Measurements from ENCODE around the gene AADACL3.
"Not testable (repeated sequence)": the region's sequence is repeated elsewhere in the genome, so short reads cannot be mapped to it uniquely, and the experiment has no call there.

The AADACL3 gene

GRCh38 chr1:12714710-12715475 lies 1.0 kb upstream of the AADACL3 start:
- no peak for FAIRE-seq

GRCh38 chr1:12717301-12717838 lies 1.5 kb downstream of the AADACL3 start:
- FAIRE-seq, result no peak

GRCh38 chr1:12722626-12723025 lies 6.7 kb downstream of the AADACL3 start:
- FAIRE-seq, result no peak

GRCh38 chr1:12728391-12728790 lies 12.5 kb downstream of the AADACL3 start:
- no peak for FAIRE-seq

- FAIRE-seq, result no peak
These were observed 14.2 kb downstream of the AADACL3 start for GRCh38 chr1:12730156-12730555.

GRCh38 chr1:12731084-12731483 lies 15.2 kb downstream of the AADACL3 start:
- not testable (repeated sequence) for FAIRE-seq

GRCh38 chr1:12734651-12735050 lies 18.7 kb downstream of the AADACL3 start:
- FAIRE-seq, result no peak

GRCh38 chr1:12738934-12739333 lies 23.0 kb downstream of the AADACL3 start:
- no peak for FAIRE-seq

GRCh38 chr1:12739613-12740012 lies 23.7 kb downstream of the AADACL3 start:
- no peak for FAIRE-seq

GRCh38 chr1:12741946-12742345 lies 26.0 kb downstream of the AADACL3 start:
- FAIRE-seq, result no peak

- FAIRE-seq, result no peak
These were observed 29.4 kb downstream of the AADACL3 start for GRCh38 chr1:12745126-12745991.

GRCh38 chr1:12745992-12746323 lies 30.0 kb downstream of the AADACL3 start, which contains the start of gene CFAP107:
TSS of gene CFAP107 (plus strand) at chr1:12746200. CDS start at chr1:12746431, 231 bp downstream.
- no peak for FAIRE-seq

GRCh38 chr1:12748778-12749355 lies 33.0 kb downstream of the AADACL3 start:
- FAIRE-seq, result no peak

GRCh38 chr1:12754738-12755137 lies 38.8 kb downstream of the AADACL3 start:
- FAIRE-seq, result no peak

GRCh38 chr1:12756273-12756672 lies 40.4 kb downstream of the AADACL3 start:
- no peak for FAIRE-seq

- no peak for FAIRE-seq
These were observed 41.0 kb downstream of the AADACL3 start for GRCh38 chr1:12756768-12757413.

GRCh38 chr1:12757836-12758235 lies 41.9 kb downstream of the AADACL3 start:
- no peak for FAIRE-seq

GRCh38 chr1:12760256-12760795 lies 44.4 kb downstream of the AADACL3 start:
- no peak for FAIRE-seq

- FAIRE-seq, result no peak
These were observed 45.9 kb downstream of the AADACL3 start for GRCh38 chr1:12761781-12762180.

GRCh38 chr1:12762766-12763165 lies 46.9 kb downstream of the AADACL3 start:
- FAIRE-seq, result no peak

GRCh38 chr1:12763479-12763878 lies 47.6 kb downstream of the AADACL3 start:
- no peak for FAIRE-seq

GRCh38 chr1:12764016-12764415 lies 48.1 kb downstream of the AADACL3 start:
- no peak for FAIRE-seq

- no peak for FAIRE-seq
These were observed 53.1 kb downstream of the AADACL3 start for GRCh38 chr1:12769031-12769430.
